Gastroesophageal sphincter (tissue), 3 donors: Measurements from ENCODE around the gene UST.

Experiments
- CTCF ChIP-seq, 4 experiments: fragments of 200-600 bp in 2 of 4; fragments of 450-650 bp in 2 of 4; sonication (generic) in 1 of 4; IDR thresholded peaks; one replicate each; pipeline ENCODE4 v1.5.1; 2017 to 2019; ENCODE audit warnings: antibody characterized with exemption in 4 of 4, mild to moderate bottlenecking in 2 of 4, moderate library complexity in 2 of 4
- EP300 ChIP-seq: sonication (generic); formaldehyde crosslinking; IDR thresholded peaks from one replicate; pipeline ENCODE4 v1.6.1; 2017; ENCODE audit warnings: antibody characterized with exemption, mild to moderate bottlenecking
- POLR2A ChIP-seq, 2 donors: fragments of 450-650 bp; IDR thresholded peaks; one replicate each; pipeline ENCODE4 v1.6.1; 2017; ENCODE audit warnings: antibody characterized with exemption in 2 of 2, mild to moderate bottlenecking in 2 of 2, moderate library complexity in 1 of 2
- POLR2AphosphoS5 ChIP-seq: sonication (generic); formaldehyde crosslinking; IDR thresholded peaks from one replicate; pipeline ENCODE4 v1.6.1; 2017; ENCODE audit warnings: antibody characterized with exemption

GRCh38 chr6:149041953-149042352, 295.1 kb downstream of the UST start:
- no peak for TF ChIP-seq POLR2A (IDR thresholded peaks at IDR 0.05)
- no peak for TF ChIP-seq CTCF (IDR thresholded peaks at IDR 0.05)
- TF ChIP-seq POLR2AphosphoS5: no peak
- TF ChIP-seq EP300: no peak
